Measurements from ENCODE around the gene PGGHG. TPM values are rescaled to one million over a fixed set of nuclear protein-coding genes. Genes with fewer than 3 reads are reported as not detected.
A peak's percentile ranks its signal among the peaks of the same experiment; 100 is the strongest.

The PGGHG gene
- total RNA-seq, 1 experiment from 2014 or later, result 9.5 TPM

DNA sequence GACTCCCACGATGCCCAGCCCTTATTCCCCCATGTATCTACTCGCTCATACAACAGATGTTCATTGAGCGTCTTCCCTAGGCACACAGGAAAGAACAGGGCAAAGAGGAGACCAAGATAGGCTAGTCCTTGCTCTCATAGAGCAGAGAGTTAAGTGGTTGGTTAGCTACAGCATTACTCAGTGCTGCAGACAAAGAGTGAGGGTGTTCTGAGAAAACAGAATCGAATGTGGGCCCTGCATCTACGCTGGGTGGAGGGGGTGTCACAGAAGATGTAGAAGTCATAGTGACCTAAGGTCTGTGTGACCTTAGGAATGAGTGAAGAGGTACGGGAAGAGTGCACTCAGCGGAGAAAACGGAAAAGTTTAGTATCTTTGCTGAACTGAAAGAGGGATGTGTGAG is 39.9 kb upstream of the PGGHG start:
- H3K27me3 Mint-ChIP-seq (ENCODE audit: unreplicated experiment), result no peaks in the 10 kb centered on the region
- peaks cover 60% of the 10 kb centered on the region for H3K36me3 Mint-ChIP-seq (ENCODE audit: insufficient read depth, unreplicated experiment)
- TF ChIP-seq, protein P1, sequence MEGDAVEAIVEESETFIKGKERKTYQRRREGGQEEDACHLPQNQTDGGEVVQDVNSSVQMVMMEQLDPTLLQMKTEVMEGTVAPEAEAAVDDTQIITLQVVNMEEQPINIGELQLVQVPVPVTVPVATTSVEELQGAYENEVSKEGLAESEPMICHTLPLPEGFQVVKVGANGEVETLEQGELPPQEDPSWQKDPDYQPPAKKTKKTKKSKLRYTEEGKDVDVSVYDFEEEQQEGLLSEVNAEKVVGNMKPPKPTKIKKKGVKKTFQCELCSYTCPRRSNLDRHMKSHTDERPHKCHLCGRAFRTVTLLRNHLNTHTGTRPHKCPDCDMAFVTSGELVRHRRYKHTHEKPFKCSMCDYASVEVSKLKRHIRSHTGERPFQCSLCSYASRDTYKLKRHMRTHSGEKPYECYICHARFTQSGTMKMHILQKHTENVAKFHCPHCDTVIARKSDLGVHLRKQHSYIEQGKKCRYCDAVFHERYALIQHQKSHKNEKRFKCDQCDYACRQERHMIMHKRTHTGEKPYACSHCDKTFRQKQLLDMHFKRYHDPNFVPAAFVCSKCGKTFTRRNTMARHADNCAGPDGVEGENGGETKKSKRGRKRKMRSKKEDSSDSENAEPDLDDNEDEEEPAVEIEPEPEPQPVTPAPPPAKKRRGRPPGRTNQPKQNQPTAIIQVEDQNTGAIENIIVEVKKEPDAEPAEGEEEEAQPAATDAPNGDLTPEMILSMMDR (IDR thresholded peaks at IDR 0.05; ENCODE audit: unreplicated experiment), result no peak
- no peak for DNase-seq
- no peaks in the 10 kb centered on the region for H3K9me3 Mint-ChIP-seq (ENCODE audit: low read depth, unreplicated experiment)
- intact Hi-C loops (cut with micrococcal nuclease; ENCODE audit: unreplicated experiment), result no loop called here
- CTCF ChIA-PET, result no interaction called here
- H3K4me1 Mint-ChIP-seq (ENCODE audit: low read depth, unreplicated experiment), result no peaks in the 10 kb centered on the region
- BruUV-seq (replicated peaks), result no TSS peak
- no peak overlapping the region for H3K4me3 Mint-ChIP-seq (ENCODE audit: low read depth, unreplicated experiment)
- H3K27ac Mint-ChIP-seq (ENCODE audit: unreplicated experiment), result peak overlapping the region; percentile 7

DNA sequence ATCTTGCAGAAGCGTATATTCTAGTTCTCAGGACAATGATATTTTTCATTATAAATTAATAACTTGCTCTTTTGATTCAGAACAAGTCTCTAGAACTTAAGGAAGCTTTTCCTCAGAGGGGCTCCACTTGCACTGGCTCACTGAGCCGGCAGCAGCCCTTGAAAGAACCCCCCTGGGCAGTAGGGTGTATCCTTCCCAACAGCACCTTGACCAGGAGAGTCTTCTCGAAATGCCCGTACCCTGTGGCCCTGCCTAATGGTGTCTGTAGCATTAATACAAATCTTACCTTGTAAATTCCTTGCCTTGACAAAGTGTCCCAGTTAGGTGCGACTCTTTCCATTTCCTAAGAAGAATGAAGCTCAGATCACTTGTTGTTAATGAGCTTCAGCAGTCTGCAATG is 38.7 kb upstream of the PGGHG start:
- no TSS peak for BruUV-seq (replicated peaks)
- Mint-ChIP-seq H3K9me3 (ENCODE audit: low read depth, unreplicated experiment) (no peaks in the 10 kb centered on the region), H3K4me1 (ENCODE audit: low read depth, unreplicated experiment) (no peaks in the 10 kb centered on the region), H3K27ac (ENCODE audit: unreplicated experiment) (no peak overlapping the region), H3K4me3 (ENCODE audit: low read depth, unreplicated experiment) (no peak overlapping the region), H3K36me3 (ENCODE audit: insufficient read depth, unreplicated experiment) (peaks cover 58% of the 10 kb centered on the region), H3K27me3 (ENCODE audit: unreplicated experiment) (peaks cover 2% of the 10 kb centered on the region)
- no peak for DNase-seq
- CTCF ChIA-PET, result interaction anchor here (1.0 to 1.5 kb wide), 3 partner anchors 11 to 25 kb away, joined by 3 to 5 read pairs (median 3); no protein-coding TSS in a partner anchor
- intact Hi-C loops (cut with micrococcal nuclease; ENCODE audit: unreplicated experiment), result no loop called here
- TF ChIP-seq, protein P1 (IDR thresholded peaks at IDR 0.05; ENCODE audit: unreplicated experiment), result no peak

DNA sequence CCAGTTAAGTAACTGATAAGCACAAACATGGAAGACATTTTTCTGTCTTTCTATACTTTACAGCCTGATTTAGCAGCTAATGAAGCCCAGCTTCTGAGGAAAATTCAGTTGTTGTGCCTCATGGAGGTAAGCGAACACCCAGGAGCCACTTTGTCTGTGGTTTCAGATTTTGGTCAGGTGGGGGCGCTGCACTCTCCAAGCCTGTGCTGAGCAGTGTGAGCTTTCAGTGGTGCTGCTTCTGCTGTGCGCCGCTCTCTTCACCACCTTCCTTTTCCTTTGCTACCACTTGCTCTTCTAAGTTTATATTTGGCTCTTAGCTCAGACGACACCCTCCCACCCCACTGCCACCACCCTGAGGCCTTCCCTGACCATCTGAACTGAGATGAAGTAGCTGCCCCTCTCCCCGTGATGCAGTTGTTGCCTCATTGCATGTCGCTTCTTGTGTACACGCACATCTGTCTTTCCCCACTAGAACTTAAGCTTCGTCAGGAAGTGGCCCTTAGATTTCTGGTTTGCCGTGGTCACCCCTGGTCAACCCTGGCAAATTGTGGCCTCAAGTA is 38.1 kb upstream of the PGGHG start:
- Mint-ChIP-seq H3K9me3 (ENCODE audit: low read depth, unreplicated experiment) (no peaks in the 10 kb centered on the region), H3K27me3 (ENCODE audit: unreplicated experiment) (peaks cover 7% of the 10 kb centered on the region), H3K4me3 (ENCODE audit: low read depth, unreplicated experiment) (no peak overlapping the region), H3K27ac (ENCODE audit: unreplicated experiment) (no peak overlapping the region), H3K36me3 (ENCODE audit: insufficient read depth, unreplicated experiment) (peaks cover 53% of the 10 kb centered on the region), H3K4me1 (ENCODE audit: low read depth, unreplicated experiment) (no peaks in the 10 kb centered on the region)
- intact Hi-C loops (cut with micrococcal nuclease; ENCODE audit: unreplicated experiment), result no loop called here
- TF ChIP-seq, protein P1 (IDR thresholded peaks at IDR 0.05; ENCODE audit: unreplicated experiment), result peak; percentile 64
- no TSS peak for BruUV-seq (replicated peaks)
- peak; percentile 58 for DNase-seq
- CTCF ChIA-PET, result interaction anchor here (1.0 to 1.5 kb wide), 3 partner anchors 10 to 24 kb away, joined by 3 to 5 read pairs (median 3); no protein-coding TSS in a partner anchor

DNA sequence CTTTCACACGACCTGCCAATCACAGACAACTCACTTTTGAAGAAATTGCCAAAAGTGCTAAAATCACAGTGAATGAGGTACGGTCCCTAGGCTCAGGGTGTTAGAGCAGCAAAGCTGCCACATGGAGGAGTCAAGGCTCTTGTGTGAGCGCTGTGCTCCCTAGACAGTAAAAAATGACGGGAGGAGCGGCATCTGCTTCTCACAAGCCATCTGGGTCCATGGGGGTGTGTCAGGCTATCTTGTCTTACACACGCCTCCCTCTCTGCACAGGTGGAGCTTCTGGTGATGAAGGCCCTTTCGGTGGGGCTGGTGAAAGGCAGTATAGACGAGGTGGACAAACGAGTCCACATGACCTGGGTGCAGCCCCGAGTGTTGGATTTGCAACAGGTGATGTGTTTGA is 37.4 kb upstream of the PGGHG start:
- intact Hi-C loops (cut with micrococcal nuclease; ENCODE audit: unreplicated experiment), result no loop called here
- no peaks in the 10 kb centered on the region for H3K4me1 Mint-ChIP-seq (ENCODE audit: low read depth, unreplicated experiment)
- no peak for DNase-seq
- TF ChIP-seq, protein P1 (IDR thresholded peaks at IDR 0.05; ENCODE audit: unreplicated experiment), result no peak
- no peaks in the 10 kb centered on the region for H3K9me3 Mint-ChIP-seq (ENCODE audit: low read depth, unreplicated experiment)
- H3K36me3 Mint-ChIP-seq (ENCODE audit: insufficient read depth, unreplicated experiment), result peaks cover 46% of the 10 kb centered on the region
- CTCF ChIA-PET, result interaction anchor here (1.5 kb wide), 1 partner anchor 14 kb away, joined by 5 read pairs; no protein-coding TSS in a partner anchor
- peaks cover 13% of the 10 kb centered on the region for H3K27me3 Mint-ChIP-seq (ENCODE audit: unreplicated experiment)
- BruUV-seq (replicated peaks), result no TSS peak
- no peak overlapping the region for H3K4me3 Mint-ChIP-seq (ENCODE audit: low read depth, unreplicated experiment)
- H3K27ac Mint-ChIP-seq (ENCODE audit: unreplicated experiment), result no peak overlapping the region

Measured in Calu3 (cell line).